HG02759 (cell line): ENCODE data around the gene MEGF6.
"Not testable (repeated sequence)": the region's sequence is repeated elsewhere in the genome, so short reads cannot be mapped to it uniquely, and the experiment has no call there.

Source experiments
- ATAC-seq: cut with Tn5 transposase; IDR thresholded peaks from one replicate; pipeline ENCODE4 v1.9.1; 2021; ENCODE audit warnings: mild to moderate bottlenecking, moderate library complexity; ENCODE audit not compliant: unreplicated experiment

MEGF6 gene

GRCh38 chr1:3577711-3578432 lies 33.4 kb downstream of the MEGF6 start:
- no peak for ATAC-seq

GRCh38 chr1:3577300-3577699 lies 34.0 kb downstream of the MEGF6 start:
- no peak for ATAC-seq

DNA sequence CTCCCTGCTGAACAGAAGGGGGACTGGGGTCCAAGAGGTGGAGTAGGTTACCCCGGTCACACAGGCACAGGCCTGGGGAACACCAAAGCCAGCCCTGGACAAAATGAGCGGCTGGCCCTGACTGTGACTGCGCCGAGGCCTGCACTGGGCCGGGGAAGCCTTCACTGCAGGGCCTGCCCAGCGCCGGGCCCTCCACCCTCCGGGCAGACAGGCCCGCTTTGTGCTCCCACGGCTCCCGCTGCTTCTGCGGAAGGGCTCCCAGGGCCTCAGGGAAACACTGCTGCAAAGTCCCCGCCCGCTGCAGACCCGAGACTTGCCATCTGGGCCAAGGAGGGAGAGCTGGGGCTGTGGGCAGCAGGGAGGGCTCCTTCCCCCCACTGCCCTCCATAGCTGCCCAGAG lies 35.3 kb downstream of the MEGF6 start:
- no peak for ATAC-seq

GRCh38 chr1:3575515-3575914 lies 35.8 kb downstream of the MEGF6 start:
- ATAC-seq = not testable (repeated sequence)

- no peak for ATAC-seq
These were observed 37.8 kb downstream of the MEGF6 start for GRCh38 chr1:3573500-3573899.

GRCh38 chr1:3572638-3573037 lies 38.7 kb downstream of the MEGF6 start:
- not testable (repeated sequence) for ATAC-seq

- ATAC-seq = no peak
These were observed 40.0 kb downstream of the MEGF6 start for GRCh38 chr1:3571263-3571662.

DNA sequence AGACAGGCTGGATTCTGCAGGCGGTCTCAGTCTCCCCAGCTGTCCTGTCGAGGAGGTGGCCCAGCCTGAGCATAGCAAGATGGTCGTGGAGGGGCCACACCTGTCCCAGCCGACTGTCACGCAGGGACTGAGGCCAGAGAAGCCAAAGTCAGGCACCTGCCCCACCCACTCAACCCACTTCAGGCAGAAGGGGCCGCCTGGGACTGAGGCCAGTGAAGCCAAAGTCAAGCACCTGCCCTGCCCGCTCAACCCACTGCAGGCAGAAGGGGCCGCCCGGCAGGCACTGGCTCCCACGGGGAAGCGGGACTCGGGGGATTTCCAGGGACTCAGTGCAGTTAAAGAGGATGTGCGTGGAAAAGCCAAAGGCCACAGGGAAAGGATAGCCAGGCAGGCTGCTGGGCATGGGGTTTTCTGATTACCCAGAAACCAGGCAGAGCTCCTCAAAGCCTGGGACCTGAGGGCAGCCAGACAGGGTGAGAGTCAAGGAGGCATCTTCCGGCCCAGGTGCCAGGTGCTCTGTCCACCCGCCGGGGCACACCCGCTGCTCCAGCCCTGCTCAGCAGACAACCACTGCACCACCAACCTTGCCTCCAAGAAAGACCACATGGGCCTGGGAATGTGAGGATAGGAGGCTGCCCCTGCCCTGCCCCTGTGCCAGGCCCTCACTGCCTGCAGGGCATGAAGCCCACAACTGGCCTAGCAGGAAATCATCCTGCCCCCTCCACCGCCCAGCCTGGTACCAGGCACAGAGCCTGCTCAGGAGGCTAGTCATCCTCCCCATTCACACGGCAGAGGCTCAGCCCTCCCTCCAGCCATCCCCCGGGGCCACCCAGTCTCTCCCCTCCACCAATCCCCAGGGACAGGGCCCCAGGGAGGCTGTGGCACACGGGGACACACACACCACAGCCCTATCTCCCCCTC lies 41.0 kb downstream of the MEGF6 start:
- no peak for ATAC-seq

GRCh38 chr1:3569436-3569835 lies 41.9 kb downstream of the MEGF6 start:
- ATAC-seq = no peak

GRCh38 chr1:3568815-3569435 lies 42.4 kb downstream of the MEGF6 start:
- no peak for ATAC-seq

DNA sequence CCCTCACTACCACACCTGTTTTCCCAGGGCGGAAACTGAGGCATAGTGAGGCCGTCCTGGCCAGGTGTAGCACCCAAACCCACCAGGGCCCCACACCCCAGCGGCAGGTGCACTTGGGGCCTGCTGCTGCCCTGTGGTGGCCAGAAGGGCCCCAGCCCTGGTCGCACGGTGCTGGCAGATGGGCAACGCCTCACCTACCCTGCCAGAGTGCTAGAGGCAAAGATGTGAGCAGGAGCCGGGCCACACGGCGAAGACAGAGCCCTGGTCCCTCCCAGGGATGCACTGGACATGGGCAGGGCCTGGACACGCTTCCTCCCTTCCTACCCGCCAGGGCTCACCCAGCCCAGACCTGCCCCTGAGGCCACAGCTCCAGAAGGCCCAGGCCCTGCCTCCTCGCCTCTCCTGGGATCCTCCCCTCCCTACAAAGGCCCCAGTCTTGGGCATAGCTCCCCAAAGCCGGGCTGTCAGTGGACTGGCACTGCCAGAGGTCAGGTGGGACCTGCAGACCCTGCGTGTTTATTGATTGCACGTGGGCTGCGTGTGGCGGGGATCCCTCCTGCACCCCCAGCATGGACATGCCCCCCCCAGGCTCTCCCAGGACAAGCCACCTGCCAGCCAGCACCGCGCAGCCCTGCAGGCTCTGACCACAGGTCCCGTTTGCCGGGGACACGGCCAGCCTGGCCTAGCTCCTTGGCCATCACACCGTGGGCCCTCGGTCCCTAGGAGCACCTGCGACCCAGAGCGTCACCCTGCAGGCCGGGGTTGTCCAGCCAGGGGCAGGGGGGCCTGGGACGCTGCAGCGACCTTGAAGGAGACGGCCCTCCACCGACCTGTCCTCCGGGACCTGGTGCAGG lies 44.1 kb downstream of the MEGF6 start:
- no peak for ATAC-seq

DNA sequence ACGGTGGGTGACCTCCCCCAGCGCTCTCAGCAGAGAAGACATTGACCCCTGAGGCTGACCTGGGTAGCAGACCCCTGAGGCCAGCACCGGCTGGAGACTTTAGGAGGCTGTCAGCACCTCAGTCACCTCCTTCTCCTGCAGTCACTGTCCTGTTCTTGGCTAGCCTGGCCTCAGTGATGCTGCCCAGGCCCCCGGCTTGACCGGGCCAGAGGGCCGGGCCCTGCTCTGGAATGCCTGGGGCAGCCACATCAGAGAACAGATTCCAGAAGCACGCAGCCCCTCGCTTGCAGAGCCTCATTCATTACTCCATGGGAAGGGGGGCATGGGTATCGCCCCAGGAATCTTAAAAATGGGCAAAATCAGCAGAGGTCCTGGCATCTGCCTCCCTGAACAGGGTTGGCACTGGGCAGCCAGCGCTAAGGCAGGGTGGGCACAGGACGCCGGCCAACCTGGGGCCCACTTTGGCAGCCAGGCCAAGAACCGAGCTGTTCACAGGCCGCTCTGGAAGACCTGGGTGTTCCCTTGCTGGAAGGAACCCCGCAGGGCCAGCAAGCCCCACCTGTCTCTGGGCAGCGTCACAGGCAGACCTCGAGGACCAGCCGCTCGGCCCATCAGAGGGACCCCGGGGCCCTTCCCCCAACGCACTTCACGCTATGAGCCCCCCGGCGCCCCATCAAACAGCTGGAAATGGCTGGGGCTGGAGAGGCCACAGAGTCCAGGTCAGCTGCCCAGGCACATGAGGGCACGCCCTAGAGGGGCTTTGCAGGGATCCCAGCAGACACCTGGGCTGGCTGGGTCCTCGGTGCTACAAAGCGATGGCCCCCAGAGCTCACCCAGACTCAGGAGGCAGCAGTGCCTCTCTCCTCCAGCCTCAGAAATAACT lies 45.1 kb downstream of the MEGF6 start:
- no peak for ATAC-seq

DNA sequence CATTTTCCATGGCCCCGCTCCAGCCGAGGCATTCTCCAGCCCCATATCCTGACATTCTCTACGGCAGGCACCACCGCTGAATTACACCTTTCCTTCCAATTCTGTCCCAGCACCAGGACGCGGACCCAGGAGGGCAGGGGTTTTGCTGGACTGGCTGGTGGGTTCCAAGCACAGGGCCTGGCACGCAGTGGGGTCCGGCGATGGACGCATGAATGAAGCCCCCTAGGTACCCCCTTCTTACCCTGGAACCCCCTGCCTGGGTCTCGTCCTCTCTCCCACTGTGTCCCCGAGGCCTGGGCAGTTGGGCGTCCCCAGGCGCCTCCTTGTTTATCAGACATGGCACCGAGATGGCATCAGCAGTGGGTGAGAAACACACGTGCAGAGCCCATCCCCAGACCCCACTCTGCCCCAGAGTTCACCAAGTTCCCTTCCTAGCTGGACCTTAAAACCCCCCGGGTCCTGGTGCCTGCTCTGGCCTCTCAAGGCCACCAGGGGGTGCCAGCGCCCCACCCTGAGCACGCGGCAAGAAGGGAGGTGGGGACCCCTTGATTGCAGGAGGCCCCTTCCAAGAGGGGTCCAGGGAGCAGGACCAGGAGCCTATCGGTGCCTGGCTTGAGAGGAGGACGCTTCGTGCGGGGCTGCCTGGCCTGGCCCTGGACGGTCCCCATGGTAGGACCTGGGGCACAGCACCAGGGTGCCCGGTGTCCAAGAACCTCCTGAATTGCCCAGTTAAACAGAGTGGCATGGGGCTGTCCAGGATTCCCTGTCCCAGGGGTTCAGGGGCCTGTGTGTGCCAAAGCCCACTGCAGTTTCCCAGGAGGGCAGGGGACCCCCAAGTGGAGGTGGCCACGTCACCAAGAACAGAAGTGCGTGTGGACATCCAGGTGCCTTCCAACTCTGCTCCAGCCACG lies 46.1 kb downstream of the MEGF6 start:
- ATAC-seq = no peak

DNA sequence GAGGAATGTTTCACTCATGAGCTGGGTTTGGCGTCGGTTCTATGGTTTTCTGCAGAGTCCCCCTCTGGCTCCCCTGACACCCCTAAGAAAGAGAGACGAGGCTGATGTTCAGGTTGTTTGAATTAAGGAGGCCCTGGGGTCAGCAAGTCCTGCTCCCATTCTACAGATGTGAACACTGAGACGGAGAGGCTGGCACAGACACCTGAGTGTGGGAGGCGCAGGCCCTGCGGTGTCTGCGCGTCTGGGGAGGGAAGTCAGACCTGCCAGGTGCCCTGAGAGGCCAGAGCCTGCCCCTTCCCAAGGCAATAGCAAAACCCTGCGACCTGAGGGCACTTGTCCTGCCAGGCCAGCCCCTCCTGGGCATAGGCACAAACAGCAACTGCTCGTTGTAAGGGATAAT lies 47.7 kb downstream of the MEGF6 start:
- ATAC-seq = no peak

DNA sequence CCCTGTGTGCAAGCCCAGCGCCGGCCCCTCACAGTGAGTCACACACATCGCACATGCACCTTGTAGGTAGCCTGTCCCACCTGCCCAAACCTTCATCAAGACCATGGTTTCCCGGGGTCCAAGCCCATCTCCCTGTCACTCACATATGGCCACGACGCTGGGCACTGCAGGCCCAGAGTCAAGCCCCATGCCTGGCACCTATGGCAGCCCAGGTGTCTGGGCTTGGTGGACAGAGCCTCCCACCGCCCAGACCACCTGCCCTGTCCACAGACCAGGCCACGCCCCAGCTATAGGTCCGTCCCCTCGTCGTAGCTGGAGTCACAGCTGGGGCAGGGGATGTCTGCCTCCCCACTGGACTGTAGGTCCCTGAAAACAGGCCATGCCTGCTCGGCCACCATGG lies 48.2 kb downstream of the MEGF6 start:
- no peak for ATAC-seq

GRCh38 chr1:3562712-3563111 lies 48.6 kb downstream of the MEGF6 start:
- no peak for ATAC-seq

GRCh38 chr1:3561702-3562101 lies 49.6 kb downstream of the MEGF6 start:
- ATAC-seq = no peak

GRCh38 chr1:3560981-3561380 lies 50.3 kb downstream of the MEGF6 start:
- no peak for ATAC-seq
